HepG2 (cell line): Measurements from ENCODE around the gene SYNGR1. TPM values are rescaled to one million over a fixed set of nuclear protein-coding genes. Genes with fewer than 3 reads are reported as not detected.

Source experiments
- ATM ChIP-seq: fragments of 450-650 bp; IDR thresholded peaks from 2 replicates; pipeline ENCODE4 v1.7.1; 2017; ENCODE audit warnings: mild to moderate bottlenecking, borderline replicate concordance
- JUNB ChIP-seq: sonication (generic); formaldehyde crosslinking; IDR thresholded peaks from 2 replicates; pipeline ENCODE4 v1.8.0; 2022; ENCODE audit warnings: missing genetic modification reagents, mild to moderate bottlenecking, borderline replicate concordance
- REL ChIP-seq: sonication (generic); formaldehyde crosslinking; conservative IDR thresholded peaks from 2 replicates; pipeline ENCODE4 v1.8.0; 2022; ENCODE audit warnings: mild to moderate bottlenecking, missing genetic modification reagents, moderate library complexity
- SRSF1 ChIP-seq: fragments of 200-400 bp; formaldehyde crosslinking; optimal IDR thresholded peaks from 2 replicates; pipeline ENCODE3; 2017; ENCODE audit warnings: mild to moderate bottlenecking, low read depth, low read length, moderate library complexity
- ZNF337 ChIP-seq: sonication (generic); formaldehyde crosslinking; IDR thresholded peaks from 2 replicates; pipeline ENCODE4 v1.5.1; 2020; ENCODE audit warnings: missing genetic modification reagents, low read depth, mild to moderate bottlenecking, borderline replicate concordance
- ZNF75D ChIP-seq: sonication (generic); formaldehyde crosslinking; IDR thresholded peaks from 2 replicates; pipeline ENCODE4 v1.8.1; 2023; ENCODE audit warnings: missing genetic modification reagents, mild to moderate bottlenecking, borderline replicate concordance
- ZNF772 ChIP-seq: sonication (generic); formaldehyde crosslinking; IDR thresholded peaks from 2 replicates; pipeline ENCODE4 v1.5.0; 2020; ENCODE audit warnings: mild to moderate bottlenecking, missing genetic modification reagents
- ZNF780A ChIP-seq: sonication (generic); formaldehyde crosslinking; IDR thresholded peaks from 2 replicates; pipeline ENCODE4 v1.8.0; 2022; ENCODE audit warnings: mild to moderate bottlenecking, missing genetic modification reagents, moderate library complexity
- ZNF883 ChIP-seq: sonication (generic); formaldehyde crosslinking; IDR thresholded peaks from 2 replicates; pipeline ENCODE4 v1.5.1; 2020; ENCODE audit warnings: mild to moderate bottlenecking, missing genetic modification reagents; ENCODE audit errors: not compliant biosample characterization
- polyA plus RNA-seq, 8 experiments: library from polyadenylated mRNA; depleted of rRNA in 3 of 8; stranded (reverse) in 7 of 8; unstranded in 1 of 8; fragments of >200 nt; fragmentation: Illumina TruSeq in 4 of 8; extraction: Trizol in 4 of 8; gene quantifications; 2 replicates each; pipeline versions ENCODE4 v1.2.1 to v1.2.3, GENCODE V29; 2011 to 2016; ENCODE audit warnings: low read depth in 4 of 8, missing spikeins in 1 of 8, mixed read lengths in 1 of 8; ENCODE audit not compliant: insufficient read depth in 1 of 8
- total RNA-seq, 5 experiments: library from RNA; depleted of rRNA; stranded (reverse); fragments of >200 nt; fragmentation: Illumina TruSeq; extraction: Trizol; gene quantifications; 2 replicates each; pipeline ENCODE4 v1.2.3, GENCODE V29; 2016; ENCODE audit warnings: low read depth in 1 of 5
- TF ChIP-seq, protein P1 (sequence below): sonication (generic); formaldehyde crosslinking; IDR thresholded peaks from 2 replicates; pipeline ENCODE4 v1.9.0; 2021; ENCODE audit warnings: missing genetic modification reagents, borderline replicate concordance
- TF ChIP-seq, protein P2 (sequence below): sonication (generic); formaldehyde crosslinking; conservative IDR thresholded peaks from 2 replicates; pipeline ENCODE4 v1.8.0; 2022; ENCODE audit warnings: mild to moderate bottlenecking, moderate library complexity, missing genetic modification reagents
- TF ChIP-seq, protein P3 (sequence below): sonication (generic); formaldehyde crosslinking; IDR thresholded peaks from 2 replicates; pipeline ENCODE4 v1.5.1; 2020; ENCODE audit warnings: mild to moderate bottlenecking, missing genetic modification reagents, moderate library complexity
- TF ChIP-seq, protein P4 (sequence below): IDR thresholded peaks from 2 replicates; pipeline ENCODE4 v1.4.0; 2020; ENCODE audit warnings: mild to moderate bottlenecking, missing genetic modification reagents
- TF ChIP-seq, protein P5 (sequence below): sonication (generic); formaldehyde crosslinking; IDR thresholded peaks from 2 replicates; pipeline ENCODE4 v1.4.0; 2020; ENCODE audit warnings: missing genetic modification reagents

The SYNGR1 gene
- total and polyA plus RNA-seq, 2 of the 13 experiments (the other 11 are each of a cell fraction or from before 2014, with no cell fraction given), result 0.27 to 2.7 TPM

DNA sequence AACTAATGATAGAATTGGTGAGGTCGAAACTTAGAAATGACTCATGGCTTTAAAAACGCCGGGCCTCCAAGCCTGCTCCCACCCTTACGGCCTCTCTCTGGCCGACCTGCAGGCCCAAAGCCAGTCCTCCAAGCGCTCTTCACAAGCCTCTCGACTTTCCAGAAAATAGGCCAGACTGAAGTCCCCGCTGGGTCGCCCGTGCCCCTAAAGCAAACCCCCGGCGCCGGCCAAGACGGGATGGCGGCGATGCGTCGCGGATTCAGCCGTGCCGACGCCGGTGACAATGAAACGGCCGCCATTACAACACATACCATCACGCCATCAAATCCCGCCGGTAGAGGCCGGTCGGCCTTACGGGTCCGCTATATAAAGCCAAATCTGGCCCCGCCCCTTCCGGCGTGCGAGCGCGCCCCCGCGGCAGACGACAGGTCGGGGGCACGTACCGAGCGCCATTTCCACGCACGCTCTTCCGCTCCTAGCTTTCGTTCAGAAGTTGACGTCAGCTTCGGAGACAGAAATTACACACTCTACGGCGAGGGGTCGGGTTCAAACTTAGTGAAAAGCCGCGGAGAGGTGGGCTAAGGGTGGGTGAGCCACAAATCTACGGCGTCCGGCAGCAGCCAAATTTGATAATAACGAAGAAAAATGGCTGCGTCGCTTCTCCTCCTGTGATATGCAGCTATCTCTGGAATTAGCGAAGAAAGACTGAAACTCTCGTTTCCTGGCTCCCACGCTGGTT lies 30.3 kb upstream of the SYNGR1 start, which contains the start of gene RPL3 (continued):
- TF ChIP-seq, protein P1, sequence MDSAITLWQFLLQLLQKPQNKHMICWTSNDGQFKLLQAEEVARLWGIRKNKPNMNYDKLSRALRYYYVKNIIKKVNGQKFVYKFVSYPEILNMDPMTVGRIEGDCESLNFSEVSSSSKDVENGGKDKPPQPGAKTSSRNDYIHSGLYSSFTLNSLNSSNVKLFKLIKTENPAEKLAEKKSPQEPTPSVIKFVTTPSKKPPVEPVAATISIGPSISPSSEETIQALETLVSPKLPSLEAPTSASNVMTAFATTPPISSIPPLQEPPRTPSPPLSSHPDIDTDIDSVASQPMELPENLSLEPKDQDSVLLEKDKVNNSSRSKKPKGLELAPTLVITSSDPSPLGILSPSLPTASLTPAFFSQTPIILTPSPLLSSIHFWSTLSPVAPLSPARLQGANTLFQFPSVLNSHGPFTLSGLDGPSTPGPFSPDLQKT, result peak; percentile 24; the same call in 1 of the 2 replicates
- TF ChIP-seq, protein P2, sequence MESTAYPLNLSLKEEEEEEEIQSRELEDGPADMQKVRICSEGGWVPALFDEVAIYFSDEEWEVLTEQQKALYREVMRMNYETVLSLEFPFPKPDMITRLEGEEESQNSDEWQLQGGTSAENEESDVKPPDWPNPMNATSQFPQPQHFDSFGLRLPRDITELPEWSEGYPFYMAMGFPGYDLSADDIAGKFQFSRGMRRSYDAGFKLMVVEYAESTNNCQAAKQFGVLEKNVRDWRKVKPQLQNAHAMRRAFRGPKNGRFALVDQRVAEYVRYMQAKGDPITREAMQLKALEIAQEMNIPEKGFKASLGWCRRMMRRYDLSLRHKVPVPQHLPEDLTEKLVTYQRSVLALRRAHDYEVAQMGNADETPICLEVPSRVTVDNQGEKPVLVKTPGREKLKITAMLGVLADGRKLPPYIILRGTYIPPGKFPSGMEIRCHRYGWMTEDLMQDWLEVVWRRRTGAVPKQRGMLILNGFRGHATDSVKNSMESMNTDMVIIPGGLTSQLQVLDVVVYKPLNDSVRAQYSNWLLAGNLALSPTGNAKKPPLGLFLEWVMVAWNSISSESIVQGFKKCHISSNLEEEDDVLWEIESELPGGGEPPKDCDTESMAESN (CRISPR knock-in tag), result no peak; the same call in 1 of the 2 replicates
- TF ChIP-seq ZNF883 (CRISPR knock-in tag) (peak; percentile 91), SRSF1 (peak; percentile 98), ZNF337 (no peak), ZNF772 (CRISPR knock-in tag) (peak; percentile 87), ZNF75D (CRISPR knock-in tag) (no peak), JUNB (CRISPR knock-in tag) (no peak), ATM (no peak), ZNF780A (CRISPR knock-in tag) (no peak), REL (no peak)
- TF ChIP-seq, protein P3, sequence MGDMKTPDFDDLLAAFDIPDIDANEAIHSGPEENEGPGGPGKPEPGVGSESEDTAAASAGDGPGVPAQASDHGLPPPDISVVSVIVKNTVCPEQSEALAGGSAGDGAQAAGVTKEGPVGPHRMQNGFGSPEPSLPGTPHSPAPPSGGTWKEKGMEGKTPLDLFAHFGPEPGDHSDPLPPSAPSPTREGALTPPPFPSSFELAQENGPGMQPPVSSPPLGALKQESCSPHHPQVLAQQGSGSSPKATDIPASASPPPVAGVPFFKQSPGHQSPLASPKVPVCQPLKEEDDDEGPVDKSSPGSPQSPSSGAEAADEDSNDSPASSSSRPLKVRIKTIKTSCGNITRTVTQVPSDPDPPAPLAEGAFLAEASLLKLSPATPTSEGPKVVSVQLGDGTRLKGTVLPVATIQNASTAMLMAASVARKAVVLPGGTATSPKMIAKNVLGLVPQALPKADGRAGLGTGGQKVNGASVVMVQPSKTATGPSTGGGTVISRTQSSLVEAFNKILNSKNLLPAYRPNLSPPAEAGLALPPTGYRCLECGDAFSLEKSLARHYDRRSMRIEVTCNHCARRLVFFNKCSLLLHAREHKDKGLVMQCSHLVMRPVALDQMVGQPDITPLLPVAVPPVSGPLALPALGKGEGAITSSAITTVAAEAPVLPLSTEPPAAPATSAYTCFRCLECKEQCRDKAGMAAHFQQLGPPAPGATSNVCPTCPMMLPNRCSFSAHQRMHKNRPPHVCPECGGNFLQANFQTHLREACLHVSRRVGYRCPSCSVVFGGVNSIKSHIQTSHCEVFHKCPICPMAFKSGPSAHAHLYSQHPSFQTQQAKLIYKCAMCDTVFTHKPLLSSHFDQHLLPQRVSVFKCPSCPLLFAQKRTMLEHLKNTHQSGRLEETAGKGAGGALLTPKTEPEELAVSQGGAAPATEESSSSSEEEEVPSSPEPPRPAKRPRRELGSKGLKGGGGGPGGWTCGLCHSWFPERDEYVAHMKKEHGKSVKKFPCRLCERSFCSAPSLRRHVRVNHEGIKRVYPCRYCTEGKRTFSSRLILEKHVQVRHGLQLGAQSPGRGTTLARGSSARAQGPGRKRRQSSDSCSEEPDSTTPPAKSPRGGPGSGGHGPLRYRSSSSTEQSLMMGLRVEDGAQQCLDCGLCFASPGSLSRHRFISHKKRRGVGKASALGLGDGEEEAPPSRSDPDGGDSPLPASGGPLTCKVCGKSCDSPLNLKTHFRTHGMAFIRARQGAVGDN, result peak; percentile 95
- TF ChIP-seq, protein P4, sequence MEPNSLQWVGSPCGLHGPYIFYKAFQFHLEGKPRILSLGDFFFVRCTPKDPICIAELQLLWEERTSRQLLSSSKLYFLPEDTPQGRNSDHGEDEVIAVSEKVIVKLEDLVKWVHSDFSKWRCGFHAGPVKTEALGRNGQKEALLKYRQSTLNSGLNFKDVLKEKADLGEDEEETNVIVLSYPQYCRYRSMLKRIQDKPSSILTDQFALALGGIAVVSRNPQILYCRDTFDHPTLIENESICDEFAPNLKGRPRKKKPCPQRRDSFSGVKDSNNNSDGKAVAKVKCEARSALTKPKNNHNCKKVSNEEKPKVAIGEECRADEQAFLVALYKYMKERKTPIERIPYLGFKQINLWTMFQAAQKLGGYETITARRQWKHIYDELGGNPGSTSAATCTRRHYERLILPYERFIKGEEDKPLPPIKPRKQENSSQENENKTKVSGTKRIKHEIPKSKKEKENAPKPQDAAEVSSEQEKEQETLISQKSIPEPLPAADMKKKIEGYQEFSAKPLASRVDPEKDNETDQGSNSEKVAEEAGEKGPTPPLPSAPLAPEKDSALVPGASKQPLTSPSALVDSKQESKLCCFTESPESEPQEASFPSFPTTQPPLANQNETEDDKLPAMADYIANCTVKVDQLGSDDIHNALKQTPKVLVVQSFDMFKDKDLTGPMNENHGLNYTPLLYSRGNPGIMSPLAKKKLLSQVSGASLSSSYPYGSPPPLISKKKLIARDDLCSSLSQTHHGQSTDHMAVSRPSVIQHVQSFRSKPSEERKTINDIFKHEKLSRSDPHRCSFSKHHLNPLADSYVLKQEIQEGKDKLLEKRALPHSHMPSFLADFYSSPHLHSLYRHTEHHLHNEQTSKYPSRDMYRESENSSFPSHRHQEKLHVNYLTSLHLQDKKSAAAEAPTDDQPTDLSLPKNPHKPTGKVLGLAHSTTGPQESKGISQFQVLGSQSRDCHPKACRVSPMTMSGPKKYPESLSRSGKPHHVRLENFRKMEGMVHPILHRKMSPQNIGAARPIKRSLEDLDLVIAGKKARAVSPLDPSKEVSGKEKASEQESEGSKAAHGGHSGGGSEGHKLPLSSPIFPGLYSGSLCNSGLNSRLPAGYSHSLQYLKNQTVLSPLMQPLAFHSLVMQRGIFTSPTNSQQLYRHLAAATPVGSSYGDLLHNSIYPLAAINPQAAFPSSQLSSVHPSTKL (CRISPR knock-in tag), result peak; percentile 57
- TF ChIP-seq, protein P5, sequence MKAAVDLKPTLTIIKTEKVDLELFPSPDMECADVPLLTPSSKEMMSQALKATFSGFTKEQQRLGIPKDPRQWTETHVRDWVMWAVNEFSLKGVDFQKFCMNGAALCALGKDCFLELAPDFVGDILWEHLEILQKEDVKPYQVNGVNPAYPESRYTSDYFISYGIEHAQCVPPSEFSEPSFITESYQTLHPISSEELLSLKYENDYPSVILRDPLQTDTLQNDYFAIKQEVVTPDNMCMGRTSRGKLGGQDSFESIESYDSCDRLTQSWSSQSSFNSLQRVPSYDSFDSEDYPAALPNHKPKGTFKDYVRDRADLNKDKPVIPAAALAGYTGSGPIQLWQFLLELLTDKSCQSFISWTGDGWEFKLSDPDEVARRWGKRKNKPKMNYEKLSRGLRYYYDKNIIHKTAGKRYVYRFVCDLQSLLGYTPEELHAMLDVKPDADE (CRISPR knock-in tag), result 0 out of 2 replicates have a peak, but pooled peaks have one; percentile 41
